ENCODE data around the gene HOXC5.

The HOXC5 gene

GRCh38 chr12:54019924-54020590 is 12.8 kb upstream of the HOXC5 start:
- DNase-seq (ENCODE audit: low read depth), result no peak

DNA sequence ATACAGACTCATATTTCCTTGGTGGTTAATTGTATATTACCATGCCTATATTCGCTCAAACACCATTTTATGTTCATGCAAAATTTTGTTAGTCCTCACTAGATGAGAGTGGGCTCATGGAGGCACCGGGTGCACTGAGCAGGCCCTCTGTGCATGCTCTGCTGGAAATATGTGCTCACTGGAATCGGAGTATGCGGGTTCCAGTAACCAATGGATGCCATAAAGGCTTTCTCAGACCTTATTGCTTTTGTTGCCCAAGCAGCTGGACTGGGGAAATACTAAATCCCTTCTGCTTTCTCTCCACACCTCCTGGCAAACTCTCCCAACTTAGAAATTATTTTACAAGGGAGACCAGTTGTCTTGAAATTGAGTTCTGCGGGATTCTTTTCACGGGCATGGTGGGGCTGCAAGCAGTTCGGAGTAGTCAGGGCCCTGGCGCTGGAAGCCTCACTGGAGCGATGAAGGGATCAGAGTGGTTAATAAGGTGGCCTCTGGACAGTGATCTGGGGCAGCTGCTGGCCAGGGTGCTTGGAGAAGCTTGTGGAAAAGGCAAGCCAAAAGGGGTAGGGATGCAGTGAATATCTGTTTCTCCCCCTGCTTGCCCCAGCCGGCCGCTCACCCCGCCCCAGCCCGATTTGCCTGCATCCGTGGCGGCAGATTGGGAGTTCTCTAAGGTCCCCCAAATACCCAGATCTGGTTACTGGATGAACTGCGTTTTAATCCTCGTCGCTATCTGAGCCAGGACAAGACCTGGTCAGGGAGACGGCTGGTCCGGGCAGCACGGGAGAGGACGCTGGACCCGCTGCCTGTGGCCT is 12.1 kb upstream of the HOXC5 start:
- DNase-seq (ENCODE audit: low read depth), result no peak

- no peak for DNase-seq (ENCODE audit: low read depth)
These were observed 11.3 kb upstream of the HOXC5 start for GRCh38 chr12:54021432-54022013.

DNA sequence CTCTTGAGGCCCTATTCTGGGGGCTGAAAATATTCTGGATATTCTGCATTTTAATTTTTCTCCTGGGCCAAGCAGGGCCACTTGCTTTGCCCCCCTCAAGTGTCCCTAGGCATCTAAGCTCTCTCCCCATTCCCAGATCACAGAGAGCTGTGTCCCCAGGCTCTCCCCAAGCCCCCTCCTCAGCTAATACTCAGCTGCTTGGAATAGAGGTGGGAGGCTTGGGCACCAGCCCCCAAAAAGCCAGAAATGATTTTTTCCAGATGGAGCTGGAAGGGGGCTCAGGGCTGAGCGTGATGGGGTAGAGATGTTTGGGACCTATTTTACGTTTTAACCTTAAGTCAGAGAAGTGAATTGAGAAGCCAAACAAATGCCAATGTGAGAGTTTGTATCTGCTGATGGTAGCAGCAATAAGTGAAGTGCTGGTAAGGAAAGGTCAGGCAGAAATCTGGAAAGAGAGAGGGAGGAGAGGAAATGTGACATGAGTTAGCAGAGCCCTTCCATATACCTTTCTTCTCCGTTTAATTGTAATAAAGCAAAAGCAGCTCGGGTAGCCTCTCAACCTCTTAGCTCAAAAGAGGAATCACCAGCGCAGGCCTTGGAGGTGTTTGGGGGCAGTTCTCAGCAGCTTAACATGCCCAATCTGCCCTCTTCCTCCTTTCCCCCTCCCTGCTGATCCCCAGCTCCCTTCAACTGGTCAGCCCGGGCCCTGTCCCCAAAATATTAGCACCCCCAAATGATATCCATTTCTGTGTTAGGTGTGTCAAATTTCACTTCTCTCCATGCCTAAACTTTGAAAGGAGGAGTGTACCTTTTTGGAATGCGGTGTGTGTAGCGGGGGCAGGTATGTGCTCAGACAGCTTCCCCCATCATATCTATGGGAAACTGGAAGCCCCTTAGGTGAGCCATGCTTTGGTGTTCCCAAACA is 9.6 kb upstream of the HOXC5 start:
- no peak for DNase-seq (ENCODE audit: low read depth)

- DNase-seq (ENCODE audit: low read depth), result no peak
These were observed 8.7 kb upstream of the HOXC5 start for GRCh38 chr12:54024127-54024526.

DNA sequence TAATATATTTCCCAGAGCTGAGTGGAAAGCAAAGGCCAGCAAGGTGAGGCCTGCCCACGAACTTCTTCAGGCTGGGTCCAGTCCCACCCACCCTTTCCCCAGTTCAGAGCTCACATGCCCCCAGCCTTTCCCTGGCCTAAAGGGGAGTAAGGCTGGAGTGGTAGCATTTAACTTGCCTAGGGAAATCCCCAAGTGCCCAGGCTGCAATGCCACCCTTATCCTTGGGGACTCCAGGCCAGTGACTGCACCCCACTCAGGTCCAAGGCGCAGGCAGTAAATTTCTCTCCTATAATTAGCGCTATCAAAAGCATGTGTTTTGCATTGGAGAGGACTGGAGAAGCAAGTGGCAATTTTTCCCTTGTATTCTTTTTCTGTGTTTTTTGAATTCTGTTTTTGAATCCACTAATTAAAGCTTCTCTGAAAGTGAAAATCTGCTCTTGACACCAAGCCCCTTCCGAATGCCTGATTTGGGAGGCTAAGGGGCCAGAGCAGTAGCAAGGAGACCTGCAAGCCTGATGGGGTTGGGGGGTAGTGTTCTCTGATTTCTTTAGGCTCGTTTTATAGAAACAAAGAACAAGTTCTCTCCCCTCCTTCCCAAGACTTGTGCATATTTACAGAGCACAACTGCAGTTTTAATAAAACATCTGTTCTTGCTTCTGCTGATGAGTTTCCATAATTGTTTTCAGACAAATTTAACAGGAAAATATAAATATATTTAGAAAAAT is 8.1 kb upstream of the HOXC5 start:
- no peak for DNase-seq (ENCODE audit: low read depth)

DNA sequence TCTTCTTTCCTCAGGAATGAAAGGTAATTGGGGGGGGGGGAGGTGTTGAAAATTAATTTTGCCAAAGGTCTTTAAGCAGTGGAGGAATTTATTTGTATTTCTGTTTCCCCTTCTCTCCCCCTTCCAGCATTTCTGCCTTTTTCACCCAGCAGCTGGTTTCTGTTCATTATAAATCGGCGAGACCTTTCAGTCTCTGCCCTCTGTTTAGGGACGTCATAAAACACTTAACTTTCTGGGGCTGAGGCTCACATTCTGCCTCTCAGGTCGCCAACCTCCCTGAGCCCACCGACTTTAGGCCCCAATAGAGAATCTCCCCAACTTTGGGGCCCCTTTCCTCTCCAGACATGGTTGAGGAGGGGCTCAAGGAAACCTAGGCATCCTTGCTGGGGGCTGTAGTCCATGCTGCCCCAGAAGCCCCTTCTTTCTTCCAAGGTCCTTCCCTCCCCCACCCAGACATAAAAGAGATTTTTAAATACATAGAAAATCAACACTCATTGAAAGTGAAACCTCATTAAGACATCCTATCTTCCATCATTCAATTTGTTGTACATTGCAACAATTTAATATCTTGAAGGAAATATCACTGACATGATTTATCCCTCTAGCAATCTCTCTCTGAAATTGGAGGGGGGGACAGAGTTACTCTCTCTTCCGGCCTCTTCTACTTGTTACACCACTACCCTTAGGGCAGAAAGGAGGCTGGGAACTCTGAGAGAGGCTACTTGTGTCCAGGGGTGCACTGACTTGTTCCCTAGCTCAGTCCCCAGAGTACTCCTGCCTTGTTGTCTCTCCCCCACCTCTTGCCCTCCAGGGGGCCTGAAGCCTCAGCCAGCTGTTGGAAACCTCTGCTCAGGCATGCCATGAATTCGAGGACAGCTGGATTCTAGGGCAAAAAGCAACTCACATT is 7.1 kb upstream of the HOXC5 start:
- no peak for DNase-seq (ENCODE audit: low read depth)

- no peak for DNase-seq (ENCODE audit: low read depth)
These were observed 6.0 kb upstream of the HOXC5 start for GRCh38 chr12:54026640-54027441.

- no peak for DNase-seq (ENCODE audit: low read depth)
These were observed 5.4 kb upstream of the HOXC5 start for GRCh38 chr12:54027442-54027786.

- DNase-seq (ENCODE audit: low read depth), result no peak
These were observed 4.3 kb upstream of the HOXC5 start, which contains the start of gene HOXC6 for GRCh38 chr12:54028314-54029201. Gene HOXC6, plus strand, starts transcription at chr12:54028440. Its CDS starts 82 bp downstream, at chr12:54028522.

DNA sequence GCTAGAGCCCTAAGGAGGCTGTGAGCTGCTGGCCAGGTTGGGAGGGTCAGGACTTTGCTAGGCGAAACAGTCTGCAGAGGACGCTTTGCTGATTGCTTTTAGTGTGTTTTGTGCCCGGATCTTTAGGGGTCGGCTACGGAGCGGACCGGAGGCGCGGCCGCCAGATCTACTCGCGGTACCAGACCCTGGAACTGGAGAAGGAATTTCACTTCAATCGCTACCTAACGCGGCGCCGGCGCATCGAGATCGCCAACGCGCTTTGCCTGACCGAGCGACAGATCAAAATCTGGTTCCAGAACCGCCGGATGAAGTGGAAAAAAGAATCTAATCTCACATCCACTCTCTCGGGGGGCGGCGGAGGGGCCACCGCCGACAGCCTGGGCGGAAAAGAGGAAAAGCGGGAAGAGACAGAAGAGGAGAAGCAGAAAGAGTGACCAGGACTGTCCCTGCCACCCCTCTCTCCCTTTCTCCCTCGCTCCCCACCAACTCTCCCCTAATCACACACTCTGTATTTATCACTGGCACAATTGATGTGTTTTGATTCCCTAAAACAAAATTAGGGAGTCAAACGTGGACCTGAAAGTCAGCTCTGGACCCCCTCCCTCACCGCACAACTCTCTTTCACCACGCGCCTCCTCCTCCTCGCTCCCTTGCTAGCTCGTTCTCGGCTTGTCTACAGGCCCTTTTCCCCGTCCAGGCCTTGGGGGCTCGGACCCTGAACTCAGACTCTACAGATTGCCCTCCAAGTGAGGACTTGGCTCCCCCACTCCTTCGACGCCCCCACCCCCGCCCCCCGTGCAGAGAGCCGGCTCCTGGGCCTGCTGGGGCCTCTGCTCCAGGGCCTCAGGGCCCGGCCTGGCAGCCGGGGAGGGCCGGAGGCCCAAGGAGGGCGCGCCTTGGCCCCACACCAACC is 3.1 kb upstream of the HOXC5 start:
- DNase-seq (ENCODE audit: low read depth), result no peak

GRCh38 chr12:54030442-54030801 is 2.4 kb upstream of the HOXC5 start:
- DNase-seq (ENCODE audit: low read depth), result no peak

DNA sequence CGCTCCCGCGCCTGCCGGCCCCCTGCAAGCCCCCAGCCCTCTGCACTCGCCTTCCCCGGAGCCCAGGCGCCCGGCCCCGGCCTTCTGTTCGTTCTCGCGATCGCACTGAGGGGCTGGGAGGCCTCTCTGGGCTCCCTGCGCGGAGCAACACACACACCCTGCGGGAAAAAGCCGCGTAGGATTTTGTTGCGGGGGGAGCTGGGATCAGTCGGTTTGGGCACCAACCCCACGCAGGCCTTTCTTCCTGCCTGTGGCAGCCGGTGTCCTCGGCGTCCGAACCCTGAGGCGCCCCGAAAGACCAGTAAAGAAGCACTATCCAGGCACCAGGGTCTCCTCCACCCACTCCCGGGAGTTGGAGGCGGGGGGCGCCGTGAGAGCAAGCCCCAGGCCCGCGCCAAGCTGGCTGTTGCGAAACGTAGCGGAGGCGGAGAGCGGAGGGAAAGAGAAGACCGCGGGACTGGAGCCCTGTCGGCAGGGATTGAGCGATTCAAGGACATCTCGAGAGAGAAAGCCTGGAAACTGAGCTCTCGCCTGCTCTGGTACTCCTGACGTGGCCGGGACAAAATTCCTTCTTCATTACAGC is 1.9 kb upstream of the HOXC5 start:
- DNase-seq (ENCODE audit: low read depth), result no peak

- no peak for DNase-seq (ENCODE audit: low read depth)
These were observed 1.4 kb upstream of the HOXC5 start for GRCh38 chr12:54031480-54031879.

DNA sequence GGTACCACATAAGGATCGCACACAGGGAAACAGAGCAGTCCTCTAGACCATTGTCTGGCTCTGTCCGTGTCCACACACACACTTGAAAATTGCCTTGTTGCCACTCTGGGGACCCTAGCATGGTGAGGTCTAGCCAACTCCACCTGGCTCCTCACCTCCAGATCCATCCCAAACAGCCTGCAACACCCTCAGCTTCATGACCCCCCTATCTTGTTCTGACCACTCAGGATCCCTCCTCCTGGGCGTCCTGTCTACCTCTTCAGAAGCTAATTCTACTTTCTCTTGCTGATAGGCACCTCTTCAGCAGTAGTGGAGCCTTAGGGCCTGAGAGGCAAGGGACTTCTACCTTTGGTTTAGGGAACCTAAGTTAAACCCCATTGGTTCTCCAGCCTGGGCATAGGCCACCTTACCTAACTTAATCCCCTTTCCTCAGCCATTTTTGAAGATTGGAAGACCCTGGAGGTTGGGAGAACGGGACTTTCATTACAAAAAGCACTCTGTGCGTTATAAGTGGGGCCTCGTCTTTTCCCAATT is 697 bp upstream of the HOXC5 start:
- no peak for DNase-seq (ENCODE audit: low read depth)

- no peak for DNase-seq (ENCODE audit: low read depth)
These were observed 493 bp downstream of the HOXC5 start for GRCh38 chr12:54033106-54033979.

All from stimulated activated CD8-positive, alpha-beta memory T cell treated with anti-CD3 and anti-CD28 coated beads, Interleukin-7, amount 100 ng/mL, for 24 hours (primary cell).